AG09319 (cell line): Measurements from ENCODE around the gene DCDC2B.

Experiments
- DNase-seq: peaks from one replicate; pipeline ENCODE4 v3.0.0-alpha.2; 2010; ENCODE audit warnings: low read depth; ENCODE audit errors: extremely low read depth
- CTCF ChIP-seq: IDR thresholded peaks from 2 replicates; pipeline ENCODE4 v1.5.1; 2011; ENCODE audit warnings: low read depth, mild to moderate bottlenecking, inconsistent platforms, low read length, moderate library complexity

Gene DCDC2B

GRCh38 chr1:32179443-32180185 is 29.3 kb upstream of the DCDC2B start, which contains the start of gene TXLNA:
Gene TXLNA (plus strand): TSS chr1:32179675. CDS start chr1:32180346, 671 bp downstream.
- peak; percentile 2 for TF ChIP-seq CTCF
- peak; percentile 78 for DNase-seq

GRCh38 chr1:32180186-32181060 is 28.5 kb upstream of the DCDC2B start:
- no peak for DNase-seq
- no peak for TF ChIP-seq CTCF

GRCh38 chr1:32181065-32181464 is 27.8 kb upstream of the DCDC2B start:
- no peak for DNase-seq
- TF ChIP-seq CTCF: no peak

- no peak for DNase-seq
- no peak for TF ChIP-seq CTCF
Observed at GRCh38 chr1:32181563-32181962, 27.3 kb upstream of the DCDC2B start.

GRCh38 chr1:32182060-32182459 is 26.8 kb upstream of the DCDC2B start:
- no peak for TF ChIP-seq CTCF
- DNase-seq: no peak

- DNase-seq: no peak
- TF ChIP-seq CTCF: no peak
Observed at GRCh38 chr1:32184650-32185049, 24.2 kb upstream of the DCDC2B start.

- DNase-seq: no peak
- TF ChIP-seq CTCF: no peak
Observed at GRCh38 chr1:32186077-32186476, 22.8 kb upstream of the DCDC2B start.
